CD14-positive monocyte (primary cell): Measurements from ENCODE around the gene GRIK4. TPM values are rescaled to one million over a fixed set of nuclear protein-coding genes. Genes with fewer than 3 reads are reported as not detected.

Experiments
- DNase-seq, 3 donors: peaks; one replicate each; pipeline ENCODE4 v3.0.0-alpha.2; 2011 to 2022
- H2AFZ ChIP-seq: 2 replicates; pipeline ENCODE4 v1.6.0; 2012; ENCODE audit warnings: mild to moderate bottlenecking, low read depth, low read length, inconsistent platforms; ENCODE audit not compliant: insufficient read depth, poor library complexity, severe bottlenecking
- H3K27ac ChIP-seq, 2 donors: 1 replicate in 1 of 2; 2 replicates in 1 of 2; pipeline ENCODE4 v1.5.1; 2012 to 2013; ENCODE audit warnings: low read length in 2 of 2, control low read depth in 1 of 2, inconsistent platforms in 1 of 2, low read depth in 1 of 2, mild to moderate bottlenecking in 1 of 2
- H3K27me3 ChIP-seq, 2 donors: one replicate each; pipeline versions ENCODE4 v1.6.0 to v1.6.1; 2011 to 2013; ENCODE audit warnings: low read length in 2 of 2; ENCODE audit not compliant: control insufficient read depth in 2 of 2, insufficient read depth in 2 of 2
- H3K36me3 ChIP-seq, 2 donors: replicated peaks in 1 of 2; 1 replicate in 1 of 2; 2 replicates in 1 of 2; pipeline versions ENCODE4 v1.5.1 to v1.6.1; 2012 to 2013; ENCODE audit warnings: low read length in 2 of 2, control low read depth in 1 of 2, inconsistent platforms in 1 of 2, mild to moderate bottlenecking in 1 of 2; ENCODE audit not compliant: insufficient read depth in 2 of 2, control insufficient read depth in 1 of 2
- H3K4me1 ChIP-seq, 2 donors: 1 replicate in 1 of 2; 2 replicates in 1 of 2; pipeline versions ENCODE4 v1.5.1 to v1.6.1; 2012 to 2013; ENCODE audit warnings: low read length in 2 of 2, control low read depth in 1 of 2, inconsistent platforms in 1 of 2, mild to moderate bottlenecking in 1 of 2, moderate library complexity in 1 of 2; ENCODE audit not compliant: insufficient read depth in 2 of 2, control insufficient read depth in 1 of 2
- H3K4me2 ChIP-seq: replicated peaks from 2 replicates; pipeline ENCODE3; 2012; ENCODE audit warnings: low read length, moderate library complexity, mild to moderate bottlenecking; ENCODE audit not compliant: poor library complexity, severe bottlenecking; ENCODE audit errors: extremely low read depth
- H3K4me3 ChIP-seq, 3 experiments: fragments of 200-600 bp in 1 of 3; sonication (generic) in 1 of 3; replicated peaks in 1 of 3; 1 replicate in 2 of 3; 2 replicates in 1 of 3; pipeline ENCODE4 v1.5.1; 2011 to 2013; ENCODE audit warnings: low read length in 3 of 3, mild to moderate bottlenecking in 3 of 3, control low read depth in 2 of 3, low read depth in 2 of 3, inconsistent platforms in 1 of 3, moderate library complexity in 1 of 3
- H3K79me2 ChIP-seq: 2 replicates; pipeline ENCODE4 v1.6.0; 2012; ENCODE audit warnings: mild to moderate bottlenecking, control low read depth, inconsistent platforms, low read length, moderate library complexity; ENCODE audit not compliant: insufficient read depth
- H3K9ac ChIP-seq: 2 replicates; pipeline ENCODE4 v1.6.0; 2017; ENCODE audit warnings: low read length, mild to moderate bottlenecking; ENCODE audit not compliant: insufficient read depth, poor library complexity, severe bottlenecking
- H3K9me3 ChIP-seq, 2 donors: replicated peaks in 1 of 2; 1 replicate in 1 of 2; 2 replicates in 1 of 2; pipeline versions ENCODE4 v1.5.1 to v1.6.1; 2012 to 2013; ENCODE audit warnings: low read length in 2 of 2, control low read depth in 1 of 2; ENCODE audit not compliant: control insufficient read depth in 1 of 2, insufficient read depth in 1 of 2
- H4K20me1 ChIP-seq: 2 replicates; pipeline ENCODE4 v1.6.0; 2012; ENCODE audit warnings: mild to moderate bottlenecking, low read length, control low read depth, moderate library complexity; ENCODE audit not compliant: insufficient read depth
- H3K27ac Mint-ChIP-seq, 7 donors: one replicate each; pipeline ENCODE4 v1.8.0; 2020; ENCODE audit warnings: mild to moderate bottlenecking in 7 of 7, mixed read lengths in 7 of 7, moderate library complexity in 6 of 7, inconsistent platforms in 2 of 7
- H3K27me3 Mint-ChIP-seq, 3 donors: one replicate each; pipeline ENCODE4 v1.8.0; 2021 to 2022; ENCODE audit warnings: low read depth in 3 of 3, mild to moderate bottlenecking in 3 of 3, mixed read lengths in 3 of 3, moderate library complexity in 3 of 3, inconsistent platforms in 1 of 3
- H3K36me3 Mint-ChIP-seq, 2 donors: one replicate each; pipeline ENCODE4 v1.8.0; 2020; ENCODE audit warnings: mixed read lengths in 2 of 2, inconsistent platforms in 1 of 2, mild to moderate bottlenecking in 1 of 2
- H3K4me1 Mint-ChIP-seq: one replicate; pipeline ENCODE4 v1.8.0; 2020; ENCODE audit warnings: mild to moderate bottlenecking, mixed read lengths
- H3K4me3 Mint-ChIP-seq, 2 donors: one replicate each; pipeline ENCODE4 v1.8.0; 2020; ENCODE audit warnings: mild to moderate bottlenecking in 2 of 2, mixed read lengths in 2 of 2, moderate library complexity in 1 of 2
- H3K9me3 Mint-ChIP-seq, 7 donors: one replicate each; pipeline ENCODE4 v1.8.0; 2020 to 2022; ENCODE audit warnings: mixed read lengths in 7 of 7, mild to moderate bottlenecking in 6 of 7, moderate library complexity in 6 of 7, inconsistent platforms in 2 of 7
- WGBS: methylation state at CpG from one replicate; pipeline ENCODE4 v1.1.5; 2013; ENCODE audit warnings: missing lambda C conversion rate; ENCODE audit not compliant: insufficient coverage; 5-methylcytosine and 5-hydroxymethylcytosine counted together
- intact Hi-C, 2 donors: fragments of 100-400 bp; cut with micrococcal nuclease; formaldehyde crosslinking; loops; one replicate each; pipeline versions ENCODE4 v1.15.0 to v1.15.1; 2023
- polyA plus RNA-seq, 3 donors: library from polyadenylated mRNA; depleted of rRNA in 1 of 3; unstranded in 2 of 3; stranded (reverse) in 1 of 3; fragments of 300-500 nt in 2 of 3; fragments of >200 nt in 1 of 3; fragmentation: Illumina TruSeq in 2 of 3; gene quantifications; 1 replicate in 2 of 3; 2 replicates in 1 of 3; pipeline ENCODE4 v1.2.3, GENCODE V29; 2012 to 2021
- TF ChIP-seq, protein P1 (sequence below): fragments of 200-600 bp; IDR thresholded peaks from one replicate; pipeline ENCODE4 v1.8.0; 2022; ENCODE audit warnings: antibody characterized with exemption, mild to moderate bottlenecking

GRIK4 gene
- polyA plus RNA-seq, 3 donors = not detected

DNA sequence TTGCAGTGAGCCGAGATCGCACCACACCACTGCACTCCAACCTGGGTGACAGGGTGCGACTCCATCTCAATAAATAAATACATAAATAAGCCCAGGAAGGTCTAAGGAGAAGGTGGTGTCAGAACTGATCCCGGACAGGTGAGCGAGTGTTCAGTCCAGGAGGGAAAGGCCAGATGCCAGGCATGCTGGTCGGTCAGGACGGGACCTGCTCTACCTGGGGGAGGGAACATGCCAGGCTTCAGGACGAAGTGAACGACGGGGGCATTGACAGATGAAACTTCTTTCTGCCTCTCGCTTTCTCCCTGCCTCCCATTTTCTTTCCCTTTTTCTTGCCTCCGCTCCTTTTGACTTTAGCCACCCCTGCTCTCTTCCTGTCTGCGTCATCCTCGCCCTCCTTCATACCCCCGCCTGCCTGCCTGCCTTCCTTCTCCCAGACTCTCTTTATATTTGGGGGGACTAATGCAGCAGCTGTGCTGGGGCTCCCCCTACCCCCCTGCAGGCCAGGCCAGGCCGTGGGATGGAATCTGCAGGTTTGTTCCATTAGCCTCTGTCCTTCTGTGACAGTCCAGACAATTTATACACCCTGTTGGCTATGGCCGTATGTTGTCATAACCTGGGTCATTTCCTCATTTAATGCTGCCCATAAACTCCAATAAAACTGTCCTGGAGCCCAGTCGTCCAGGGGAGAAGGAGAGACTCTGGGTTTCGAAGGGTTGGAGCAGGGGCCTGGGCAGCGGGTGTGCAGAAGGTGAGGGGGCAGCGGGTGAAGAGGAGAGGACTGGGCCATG is 303.2 kb downstream of the GRIK4 start:
- Histone ChIP-seq H4K20me1 (no peaks in the 10 kb centered on the region), H3K27ac (no peak overlapping the region), H3K4me2 (no peak overlapping the region), H3K36me3 (no peaks in the 10 kb centered on the region), H3K27me3 (no peaks in the 10 kb centered on the region), H3K9ac (no peak overlapping the region), H3K4me1 (no peaks in the 10 kb centered on the region), H2AFZ (no peak overlapping the region), H3K79me2 (no peaks in the 10 kb centered on the region), H3K9me3 (no peaks in the 10 kb centered on the region), H3K4me3 (no peak overlapping the region)
- WGBS = 80% methylated on average over 11 of the region's 21 CpGs
- DNase-seq = no peak
- Mint-ChIP-seq H3K9me3 (no peaks in the 10 kb centered on the region), H3K4me3 (no peak overlapping the region), H3K27ac (peak overlapping the region in 1 of 7 donors; percentile 25), H3K36me3 (no peaks in the 10 kb centered on the region), H3K27me3 (peaks cover 18 to 30% (median 21%) of the 10 kb centered on the region in 3 donors), H3K4me1 (no peaks in the 10 kb centered on the region)
- TF ChIP-seq, protein P1, sequence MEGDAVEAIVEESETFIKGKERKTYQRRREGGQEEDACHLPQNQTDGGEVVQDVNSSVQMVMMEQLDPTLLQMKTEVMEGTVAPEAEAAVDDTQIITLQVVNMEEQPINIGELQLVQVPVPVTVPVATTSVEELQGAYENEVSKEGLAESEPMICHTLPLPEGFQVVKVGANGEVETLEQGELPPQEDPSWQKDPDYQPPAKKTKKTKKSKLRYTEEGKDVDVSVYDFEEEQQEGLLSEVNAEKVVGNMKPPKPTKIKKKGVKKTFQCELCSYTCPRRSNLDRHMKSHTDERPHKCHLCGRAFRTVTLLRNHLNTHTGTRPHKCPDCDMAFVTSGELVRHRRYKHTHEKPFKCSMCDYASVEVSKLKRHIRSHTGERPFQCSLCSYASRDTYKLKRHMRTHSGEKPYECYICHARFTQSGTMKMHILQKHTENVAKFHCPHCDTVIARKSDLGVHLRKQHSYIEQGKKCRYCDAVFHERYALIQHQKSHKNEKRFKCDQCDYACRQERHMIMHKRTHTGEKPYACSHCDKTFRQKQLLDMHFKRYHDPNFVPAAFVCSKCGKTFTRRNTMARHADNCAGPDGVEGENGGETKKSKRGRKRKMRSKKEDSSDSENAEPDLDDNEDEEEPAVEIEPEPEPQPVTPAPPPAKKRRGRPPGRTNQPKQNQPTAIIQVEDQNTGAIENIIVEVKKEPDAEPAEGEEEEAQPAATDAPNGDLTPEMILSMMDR = no peak
- intact Hi-C loops = no loop called here

GRCh38 chr11:120815319-120816100 is 304.0 kb downstream of the GRIK4 start:
- TF ChIP-seq, protein P1 = no peak
- Mint-ChIP-seq H3K36me3 (no peaks in the 10 kb centered on the region), H3K27ac (peak overlapping the region in 1 of 7 donors; percentile 15), H3K4me3 (no peak overlapping the region), H3K9me3 (no peaks in the 10 kb centered on the region), H3K27me3 (peaks cover 21 to 33% (median 24%) of the 10 kb centered on the region in 3 donors), H3K4me1 (no peaks in the 10 kb centered on the region)
- WGBS = 76% methylated on average over 7 of the region's 18 CpGs
- Histone ChIP-seq H3K36me3 (no peaks in the 10 kb centered on the region), H4K20me1 (no peaks in the 10 kb centered on the region), H3K27me3 (no peaks in the 10 kb centered on the region), H2AFZ (no peak overlapping the region), H3K9me3 (no peaks in the 10 kb centered on the region), H3K4me1 (no peaks in the 10 kb centered on the region), H3K79me2 (no peaks in the 10 kb centered on the region), H3K4me2 (no peak overlapping the region), H3K4me3 (no peak overlapping the region), H3K9ac (no peak overlapping the region), H3K27ac (no peak overlapping the region)
- DNase-seq = no peak
- intact Hi-C loops = no loop called here
